GM18909 (cell line): ENCODE measurements around the gene MUC13.

Source experiments
- ATAC-seq: cut with Tn5 transposase; IDR thresholded peaks from one replicate; pipeline ENCODE4 v1.9.1; 2021; ENCODE audit warnings: mild to moderate bottlenecking; ENCODE audit not compliant: unreplicated experiment, poor library complexity

The MUC13 gene

DNA sequence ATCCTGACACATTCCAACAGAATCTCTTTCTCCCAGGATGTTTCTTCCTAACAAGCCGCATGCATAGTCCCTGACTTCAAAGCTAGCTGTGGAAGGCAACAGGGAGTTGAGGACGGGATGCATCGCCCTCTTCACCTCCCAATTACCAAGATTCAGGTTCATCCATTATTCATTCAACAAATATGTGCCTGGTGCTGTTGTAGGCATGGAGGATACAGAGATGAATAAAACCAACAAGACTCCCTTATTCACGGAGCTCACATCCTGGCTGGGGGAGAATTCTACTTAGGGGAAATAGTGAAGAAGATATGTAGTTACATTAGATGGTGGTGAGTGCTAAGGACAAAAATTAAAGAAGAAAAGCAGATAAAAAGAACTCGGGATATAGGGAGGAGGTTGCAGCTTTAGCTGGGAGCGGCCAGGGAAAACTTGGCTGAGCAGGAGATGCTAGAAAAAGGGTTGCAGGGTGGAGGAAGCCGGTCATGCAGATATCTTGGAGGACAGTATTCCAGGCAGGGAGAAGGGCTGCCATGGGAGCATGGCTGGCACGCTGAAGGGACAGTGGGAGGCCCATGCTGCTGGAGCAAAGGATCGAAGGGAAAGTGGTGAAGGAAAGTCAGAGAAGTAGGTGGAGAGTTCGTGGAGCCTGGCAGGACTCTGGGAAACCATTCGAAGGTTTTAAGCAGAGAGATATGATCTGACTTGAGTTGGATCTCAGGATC is 52.4 kb downstream of the MUC13 start:
- no peak for ATAC-seq

DNA sequence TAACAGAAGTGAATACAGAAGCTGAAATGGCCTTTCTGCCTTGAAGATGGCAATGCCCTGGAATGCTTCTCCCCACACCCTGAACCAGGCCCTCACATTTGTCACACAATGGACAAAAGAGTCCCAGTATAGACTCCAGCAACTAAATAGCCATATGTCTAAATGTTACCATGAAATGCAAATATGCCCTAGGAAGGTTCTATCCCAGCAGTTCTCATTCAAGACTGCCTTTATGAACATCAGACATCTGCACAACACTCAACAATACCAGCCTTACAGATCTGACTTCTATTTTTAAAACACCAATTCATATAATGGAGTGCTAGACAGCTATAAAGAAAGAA is 55.2 kb downstream of the MUC13 start:
- ATAC-seq: no peak

DNA sequence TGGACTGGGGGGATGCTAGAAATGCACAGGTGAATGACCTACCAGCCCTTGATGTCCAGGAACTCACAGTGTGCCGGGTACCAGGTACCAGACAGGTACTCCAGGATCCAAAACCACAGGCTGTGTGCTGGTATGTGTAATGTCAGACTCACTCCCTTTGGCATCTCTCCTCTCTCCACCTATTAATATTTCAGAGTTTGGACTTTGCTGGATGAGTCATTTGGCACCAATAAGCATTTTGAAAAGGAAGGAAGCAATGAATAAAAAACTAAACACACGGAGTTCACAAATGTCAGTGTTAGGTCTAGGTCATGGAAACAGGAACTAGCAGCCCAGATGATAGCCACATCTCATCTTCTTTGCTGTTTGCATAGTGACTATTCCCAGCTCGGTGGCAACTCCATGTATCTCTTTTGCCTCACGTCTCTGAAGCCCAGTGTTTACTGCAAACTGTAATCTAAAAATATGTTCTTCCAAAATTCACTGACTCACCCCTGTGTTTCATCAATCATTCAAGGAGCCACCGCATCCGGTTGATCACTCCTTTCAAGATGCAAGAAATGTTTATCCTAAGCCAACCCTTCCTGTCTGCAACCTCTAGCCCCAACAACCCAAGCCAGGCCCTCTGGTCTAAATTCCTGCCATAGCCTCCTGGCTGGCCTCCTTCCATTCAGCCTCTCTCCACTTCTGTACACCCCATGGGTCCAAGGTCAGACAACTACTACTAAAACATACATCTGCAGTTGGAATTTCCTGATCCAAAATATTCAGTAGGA is 55.8 kb downstream of the MUC13 start:
- ATAC-seq: peak; percentile 67

- ATAC-seq: no peak
Measured at GRCh38 chr3:124877674-124878073, 56.9 kb downstream of the MUC13 start.

GRCh38 chr3:124876401-124876878 is 58.1 kb downstream of the MUC13 start:
- no peak for ATAC-seq

GRCh38 chr3:124873226-124873625 is 61.3 kb downstream of the MUC13 start:
- no peak for ATAC-seq

DNA sequence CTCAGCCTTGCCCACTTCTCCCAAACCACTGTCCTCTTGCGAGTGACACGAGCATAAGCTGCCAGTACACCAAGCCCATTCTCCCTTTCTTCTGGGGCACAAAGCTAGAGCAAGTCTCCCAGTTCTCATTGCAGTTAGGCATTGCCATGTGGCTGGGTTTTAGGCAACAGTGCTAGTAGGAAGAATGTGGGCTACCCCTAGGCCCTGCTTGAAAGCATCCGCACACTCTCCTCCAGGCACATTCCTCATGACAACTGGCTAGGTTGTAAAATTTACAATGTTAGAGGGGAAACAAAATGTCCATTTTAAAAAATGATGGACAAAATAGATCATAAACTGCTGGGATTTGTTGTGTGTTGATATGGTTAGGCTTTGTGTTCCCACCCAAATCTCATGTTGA is 67.0 kb downstream of the MUC13 start:
- ATAC-seq: no peak

- no peak for ATAC-seq
Measured at GRCh38 chr3:124862006-124862405, 72.5 kb downstream of the MUC13 start.

DNA sequence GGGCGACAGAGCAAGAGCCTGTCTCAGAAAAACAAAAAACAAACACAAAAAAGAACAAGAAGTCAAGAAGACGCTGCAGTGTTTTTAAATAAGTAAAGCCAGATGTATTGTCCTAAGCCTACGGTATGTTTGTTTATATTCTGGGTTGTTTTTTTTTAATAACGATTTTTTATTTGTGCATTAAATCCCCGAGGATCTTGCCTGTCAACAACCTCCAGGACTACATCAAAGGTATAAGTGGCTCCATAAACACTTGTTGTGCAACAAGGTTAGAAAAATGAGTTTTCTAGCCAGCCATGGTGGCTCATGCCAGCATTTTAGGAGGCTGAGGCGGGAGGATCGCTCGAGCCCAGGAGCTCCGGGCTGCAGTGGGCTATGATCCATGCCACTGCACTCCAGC is 73.5 kb downstream of the MUC13 start:
- ATAC-seq: no peak

DNA sequence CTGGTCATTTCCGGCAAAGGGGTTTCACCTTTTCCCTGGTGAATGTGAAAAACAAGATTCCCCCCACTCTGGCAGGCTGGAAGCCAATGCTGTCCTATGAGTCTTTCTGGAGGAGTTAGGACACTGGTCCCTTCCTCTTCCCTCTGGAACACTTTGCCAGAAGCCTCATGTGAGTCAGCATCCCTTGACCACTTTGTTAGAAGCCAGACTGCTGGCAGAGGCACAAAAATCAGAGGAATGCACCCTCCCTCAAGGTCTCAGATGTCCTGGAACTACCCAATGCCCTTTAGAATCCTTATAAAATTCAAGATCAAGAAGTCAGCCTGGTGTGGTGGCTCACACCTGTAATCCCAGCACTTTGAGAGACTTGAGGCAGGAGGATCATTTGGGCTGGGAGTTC is 74.0 kb downstream of the MUC13 start:
- no peak for ATAC-seq

- no peak for ATAC-seq
Measured at GRCh38 chr3:124859025-124859424, 75.5 kb downstream of the MUC13 start.

GRCh38 chr3:124858275-124858674 is 76.3 kb downstream of the MUC13 start:
- no peak for ATAC-seq

GRCh38 chr3:124856677-124857076 is 77.9 kb downstream of the MUC13 start:
- ATAC-seq: no peak
